Measurements from ENCODE around the gene SLC51B.

SLC51B gene

GRCh38 chr15:65062061-65062460, 16.9 kb downstream of the SLC51B start:
- H3K4me3 ChIP-seq (replicated peaks in 1 of 2; ENCODE audit: low read depth in 2 of 2, low read length in 2 of 2), result no peak overlapping the region
- no peak for DNase-seq (ENCODE audit: low read depth in 2 of 2)
- no peak for TF ChIP-seq CTCF (IDR thresholded peaks at IDR 0.05; ENCODE audit: low read depth, low read length)

GRCh38 chr15:65062726-65063125, 17.5 kb downstream of the SLC51B start:
- TF ChIP-seq CTCF (IDR thresholded peaks at IDR 0.05; ENCODE audit: low read depth, low read length), result no peak
- DNase-seq (ENCODE audit: low read depth in 2 of 2), result no peak
- H3K4me3 ChIP-seq (replicated peaks in 1 of 2; ENCODE audit: low read depth in 2 of 2, low read length in 2 of 2), result no peak overlapping the region

GRCh38 chr15:65066001-65066634, 20.9 kb downstream of the SLC51B start:
- TF ChIP-seq CTCF (IDR thresholded peaks at IDR 0.05; ENCODE audit: low read depth, low read length), result no peak
- H3K4me3 ChIP-seq (replicated peaks in 1 of 2; ENCODE audit: low read depth in 2 of 2, low read length in 2 of 2), result no peak overlapping the region
- peak in 1 of 2 donors; percentile 49 for DNase-seq (ENCODE audit: low read depth in 2 of 2)

GRCh38 chr15:65066635-65067316, 21.6 kb downstream of the SLC51B start:
- no peak overlapping the region for H3K4me3 ChIP-seq (replicated peaks in 1 of 2; ENCODE audit: low read depth in 2 of 2, low read length in 2 of 2)
- DNase-seq (ENCODE audit: low read depth in 2 of 2), result no peak
- TF ChIP-seq CTCF (IDR thresholded peaks at IDR 0.05; ENCODE audit: low read depth, low read length), result no peak

GRCh38 chr15:65067317-65067644, 22.1 kb downstream of the SLC51B start:
- TF ChIP-seq CTCF (IDR thresholded peaks at IDR 0.05; ENCODE audit: low read depth, low read length), result no peak
- no peak for DNase-seq (ENCODE audit: low read depth in 2 of 2)
- peak overlapping the region; percentile 2 to 24 for H3K4me3 ChIP-seq (replicated peaks in 1 of 2; ENCODE audit: low read depth in 2 of 2, low read length in 2 of 2)

GRCh38 chr15:65067645-65068402, 22.6 kb downstream of the SLC51B start, which contains the start of gene RASL12:
Gene RASL12 (minus strand): TSS chr15:65067991. CDS start chr15:65067835, 156 bp downstream.
- peak within 1 kb of the TSS; percentile 2 to 24 for H3K4me3 ChIP-seq (replicated peaks in 1 of 2; ENCODE audit: low read depth in 2 of 2, low read length in 2 of 2)
- DNase-seq (ENCODE audit: low read depth in 2 of 2), result no peak
- TF ChIP-seq CTCF (IDR thresholded peaks at IDR 0.05; ENCODE audit: low read depth, low read length), result no peak
